ENCODE results near the gene KAZN.

Gene KAZN

DNA sequence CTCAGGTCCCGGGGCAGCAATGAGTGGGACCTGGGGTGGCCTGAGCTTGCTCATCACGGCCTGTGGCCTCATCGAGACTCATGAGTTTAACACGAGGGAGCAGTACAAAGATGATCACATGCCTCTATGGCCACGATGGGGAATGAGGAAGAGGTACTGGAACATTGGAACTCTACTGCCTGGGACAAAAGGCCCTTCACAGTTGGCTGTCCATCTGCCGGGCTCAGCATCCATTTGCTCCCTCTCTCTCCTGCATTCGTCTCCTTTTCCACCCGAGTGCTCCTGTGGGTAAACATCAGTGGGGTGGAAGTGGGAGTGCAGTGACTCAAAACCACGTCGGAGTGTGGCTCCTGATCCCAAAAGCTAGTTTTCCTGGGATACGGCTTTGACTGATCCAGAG is 124.9 kb downstream of the KAZN start:
- FAIRE-seq, result no peak

DNA sequence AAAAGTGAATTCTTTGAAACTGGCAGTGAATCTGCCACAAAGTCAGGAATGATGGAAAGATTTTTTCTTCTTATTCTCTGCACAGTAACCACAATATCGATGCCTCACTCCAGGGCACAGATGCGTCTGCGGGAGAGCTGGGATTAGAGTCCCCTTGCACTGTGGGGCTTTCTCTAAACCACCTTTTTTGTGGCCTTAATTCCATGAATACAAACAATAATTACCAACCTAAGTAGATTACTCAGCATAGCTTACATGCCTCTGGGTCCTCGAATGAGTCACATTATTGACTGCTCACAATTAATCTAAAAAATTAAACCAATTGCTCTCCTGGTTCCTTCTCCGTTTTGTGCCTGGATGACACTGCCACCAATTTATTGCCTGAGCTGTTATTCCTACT is 125.8 kb downstream of the KAZN start:
- FAIRE-seq, result no peak

DNA sequence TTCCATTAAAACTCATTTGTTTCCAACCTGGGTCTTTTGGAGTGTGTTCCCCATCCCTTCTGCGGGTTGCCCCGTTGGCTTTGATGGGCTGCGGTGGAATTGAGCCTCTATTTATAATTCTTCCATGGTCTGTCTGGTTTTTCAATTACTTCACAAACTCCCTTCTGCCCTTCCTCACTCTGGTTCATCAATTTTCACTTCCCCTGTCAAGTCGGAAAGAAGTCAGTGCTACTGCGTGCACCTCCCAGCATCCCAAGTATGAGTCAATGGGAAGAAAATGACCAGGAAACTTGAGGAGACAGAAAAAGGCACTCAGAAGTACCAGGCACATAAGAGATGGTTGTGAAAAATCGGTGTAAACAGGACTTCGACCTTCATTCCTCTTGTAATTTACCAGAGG is 126.2 kb downstream of the KAZN start:
- FAIRE-seq, result no peak

DNA sequence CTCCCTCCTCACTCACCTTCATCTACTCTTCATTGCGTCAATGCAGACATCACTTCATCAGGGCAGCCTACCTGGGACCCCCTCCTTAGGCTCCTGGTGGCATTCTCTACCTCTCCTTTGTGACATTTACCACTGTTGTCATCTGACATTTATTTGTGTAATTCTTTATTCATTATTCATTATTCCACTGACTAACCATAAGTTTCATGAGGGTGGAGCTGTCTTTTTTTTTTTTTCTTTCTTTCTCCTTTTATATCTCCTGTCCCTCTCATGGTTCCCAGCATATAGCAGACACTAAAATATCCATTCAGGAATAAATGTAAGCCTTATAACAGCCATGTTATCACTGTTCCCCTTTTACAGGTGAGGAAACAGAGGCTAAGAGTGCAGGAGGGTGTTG is 126.8 kb downstream of the KAZN start:
- no peak for FAIRE-seq

DNA sequence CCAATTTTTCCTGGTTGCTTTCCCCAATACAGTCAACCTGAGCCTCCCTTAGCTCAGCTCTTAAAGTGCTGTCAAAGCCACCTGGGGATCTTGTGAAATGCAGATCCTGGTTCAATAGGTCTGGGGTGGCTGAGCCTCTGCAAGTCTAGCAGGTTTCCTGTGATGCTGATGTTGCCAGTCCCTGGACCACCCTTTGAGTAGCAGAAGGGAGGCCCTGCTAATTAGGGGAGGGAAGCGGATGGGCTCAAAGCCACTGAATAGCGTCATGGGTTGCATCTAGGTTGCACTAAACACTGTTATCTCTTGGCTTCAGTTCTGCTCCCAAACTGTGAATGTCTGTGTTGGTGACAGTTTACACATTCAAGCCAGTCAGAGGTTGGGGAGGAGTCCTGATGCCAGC is 127.2 kb downstream of the KAZN start:
- no peak for FAIRE-seq

- no peak for FAIRE-seq
Measured at GRCh38 chr1:14726606-14727005, 128.1 kb downstream of the KAZN start.

DNA sequence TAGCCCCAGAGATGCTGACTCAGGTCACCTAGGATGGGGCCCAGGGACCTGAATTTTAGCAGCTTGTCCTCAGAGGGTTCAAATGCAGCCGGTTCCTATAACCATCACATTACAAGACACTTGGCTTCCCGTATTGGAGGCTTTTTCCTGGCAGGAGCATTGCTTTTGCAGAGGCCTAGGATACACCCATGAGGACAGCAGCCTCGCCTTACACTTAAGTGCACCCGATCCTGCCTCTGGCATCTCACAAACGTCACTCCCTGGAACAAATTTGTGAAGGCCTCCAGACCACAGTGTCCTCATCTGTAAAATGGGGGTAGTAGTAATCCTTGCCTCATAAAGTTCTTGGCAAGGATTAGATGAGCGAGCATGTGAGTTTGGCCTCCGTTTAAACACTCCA is 130.0 kb downstream of the KAZN start:
- no peak for FAIRE-seq

DNA sequence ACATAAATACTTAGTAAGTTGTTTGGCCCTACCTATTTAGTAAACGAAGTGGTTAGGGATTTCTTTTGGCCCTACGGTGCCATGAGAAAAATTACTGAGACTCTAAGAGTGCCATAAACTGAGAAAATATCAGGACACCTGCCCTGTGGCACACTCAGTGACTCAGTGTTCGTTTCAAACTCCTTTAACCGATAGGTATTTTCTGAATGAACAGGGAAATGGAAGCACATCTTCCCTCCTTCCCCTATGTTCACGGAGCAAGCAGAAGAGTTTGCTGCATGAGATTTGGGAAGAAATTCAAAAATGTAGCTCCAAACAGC is 134.2 kb downstream of the KAZN start:
- no peak for FAIRE-seq

DNA sequence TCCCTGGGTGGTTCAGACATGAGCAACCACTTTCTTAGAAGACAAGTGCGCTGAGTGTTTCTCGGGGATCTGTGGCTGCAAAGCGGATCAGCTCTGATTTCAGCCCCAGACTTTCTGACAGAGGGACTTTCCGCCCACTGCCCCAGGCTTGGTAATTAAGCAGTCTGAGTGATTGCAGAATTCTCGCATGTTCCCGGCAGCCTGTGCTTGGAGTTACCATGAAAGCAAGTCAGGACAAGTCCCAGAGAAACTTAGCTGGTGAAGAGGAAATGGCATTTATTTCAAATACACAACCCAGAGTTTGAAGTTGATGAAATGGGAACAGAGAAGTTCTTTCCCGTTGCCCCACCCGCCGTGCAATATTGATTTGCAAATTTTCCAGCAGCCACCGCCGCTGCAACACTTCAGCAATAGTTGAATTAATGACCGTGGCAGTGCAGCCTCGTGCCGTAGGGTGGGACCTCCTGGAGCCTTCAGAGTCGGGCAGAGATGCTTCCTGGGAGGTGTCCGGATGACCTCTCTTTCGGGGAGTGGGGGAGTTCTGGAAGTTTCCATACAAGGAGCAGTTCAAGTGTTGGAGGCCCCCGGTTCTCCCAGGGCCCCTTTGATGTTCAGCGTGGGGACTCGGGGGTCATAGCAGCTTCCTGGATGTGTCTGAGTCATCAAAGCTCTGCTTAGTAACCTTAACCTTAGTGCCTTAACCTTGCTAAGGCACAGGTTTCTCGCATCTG is 134.7 kb downstream of the KAZN start:
- FAIRE-seq, result no peak

DNA sequence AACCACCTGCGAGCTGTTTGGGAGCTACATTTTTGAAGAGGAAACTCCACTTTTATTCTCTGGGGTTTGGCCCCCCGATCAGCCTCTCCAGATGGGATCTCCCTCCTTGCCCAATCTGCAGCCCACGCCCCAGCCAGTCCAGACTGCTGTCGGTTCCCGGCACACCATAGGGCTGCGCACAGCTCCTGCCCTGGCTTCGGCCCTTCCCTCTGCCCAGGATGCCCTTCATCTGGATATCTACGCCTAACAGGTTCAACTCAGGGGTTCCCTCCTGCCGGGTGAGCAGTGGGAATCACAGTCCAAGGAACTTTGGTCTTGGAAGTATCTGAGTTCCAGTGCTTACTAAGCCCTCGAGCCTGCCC is 135.3 kb downstream of the KAZN start:
- FAIRE-seq, result no peak

DNA sequence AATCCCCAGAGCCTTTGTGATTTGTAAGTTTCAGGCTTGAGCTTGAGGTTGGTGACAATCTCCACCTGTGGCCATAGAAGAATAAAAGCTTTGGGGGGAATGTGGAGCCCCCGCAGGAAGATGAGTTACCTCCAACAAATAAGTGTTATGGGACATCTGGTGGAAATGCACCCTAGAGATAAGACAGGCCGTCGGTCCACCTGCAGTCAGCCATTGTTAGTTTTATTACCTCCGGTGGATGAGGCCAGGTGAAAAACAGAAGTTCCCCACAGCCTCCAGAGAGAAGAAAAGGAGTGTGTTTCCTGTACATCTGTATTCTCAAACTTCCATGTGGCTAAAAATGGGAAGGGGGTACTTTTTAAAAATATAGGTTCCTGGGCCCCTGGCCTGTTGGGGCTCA is 137.4 kb downstream of the KAZN start:
- no peak for FAIRE-seq

DNA sequence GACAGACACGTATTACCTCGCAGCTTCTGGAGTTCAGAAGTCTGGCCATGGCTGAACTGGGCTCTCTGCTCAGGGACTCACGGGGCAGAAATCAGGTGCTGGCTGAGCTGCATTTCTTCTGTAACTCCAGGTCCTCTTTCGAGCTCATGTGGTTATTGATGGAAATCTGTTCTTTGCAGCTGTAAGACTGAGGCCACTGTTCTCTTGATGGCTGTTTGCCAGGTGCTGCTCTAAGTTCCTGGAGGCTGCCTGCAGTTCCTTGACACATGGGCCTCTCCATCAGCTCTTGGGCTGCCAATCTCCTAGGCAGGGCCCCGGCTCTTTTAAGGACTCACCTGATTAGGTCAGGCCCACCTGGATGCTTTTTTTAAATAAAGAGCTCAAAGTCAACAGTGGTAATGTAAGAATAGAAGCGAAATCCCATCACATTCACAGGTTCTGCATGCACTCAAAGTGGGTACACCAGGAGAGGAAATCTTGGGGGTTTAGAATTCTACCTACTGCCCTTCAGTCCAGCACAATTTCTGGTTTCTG is 139.1 kb downstream of the KAZN start:
- FAIRE-seq, result no peak

- no peak for FAIRE-seq
Measured at GRCh38 chr1:14738235-14738634, 139.8 kb downstream of the KAZN start.

- FAIRE-seq, result no peak
Measured at GRCh38 chr1:14738647-14739046, 140.2 kb downstream of the KAZN start.

DNA sequence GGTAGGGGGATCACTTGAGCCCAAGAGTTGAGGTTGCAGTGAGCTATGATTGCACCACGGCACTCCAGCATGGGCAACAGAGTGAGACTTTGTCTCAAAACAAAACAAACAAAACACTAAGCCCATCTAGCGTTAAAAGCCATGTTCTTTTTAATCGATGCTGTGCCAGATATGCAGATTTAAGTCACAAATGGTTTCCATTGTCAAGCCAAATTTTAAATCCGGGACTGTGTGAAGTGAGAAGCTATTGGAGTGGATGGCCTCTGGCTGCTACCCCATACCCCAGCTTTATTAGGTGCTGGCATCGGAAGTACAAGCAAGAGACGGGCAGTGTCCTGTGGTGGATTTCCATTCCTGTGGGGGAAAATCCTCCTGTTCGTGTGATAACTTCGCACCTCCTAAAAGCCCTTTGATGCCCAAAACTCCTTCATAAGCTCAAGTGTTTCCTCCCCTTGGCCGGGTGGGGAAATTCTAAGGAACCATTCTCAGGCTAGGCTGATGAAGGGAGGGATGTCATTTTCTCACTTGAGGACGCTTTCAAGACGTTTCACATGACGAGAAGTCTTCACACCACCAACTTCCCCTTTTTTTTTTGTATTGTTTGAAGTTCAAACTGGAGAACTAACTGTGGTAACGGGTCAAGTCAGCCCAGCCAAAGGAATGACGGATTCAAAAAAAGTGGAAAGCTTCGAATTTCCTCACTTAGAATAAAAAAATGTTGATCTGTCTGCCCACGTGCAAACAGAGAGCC is 140.8 kb downstream of the KAZN start:
- FAIRE-seq, result no peak

DNA sequence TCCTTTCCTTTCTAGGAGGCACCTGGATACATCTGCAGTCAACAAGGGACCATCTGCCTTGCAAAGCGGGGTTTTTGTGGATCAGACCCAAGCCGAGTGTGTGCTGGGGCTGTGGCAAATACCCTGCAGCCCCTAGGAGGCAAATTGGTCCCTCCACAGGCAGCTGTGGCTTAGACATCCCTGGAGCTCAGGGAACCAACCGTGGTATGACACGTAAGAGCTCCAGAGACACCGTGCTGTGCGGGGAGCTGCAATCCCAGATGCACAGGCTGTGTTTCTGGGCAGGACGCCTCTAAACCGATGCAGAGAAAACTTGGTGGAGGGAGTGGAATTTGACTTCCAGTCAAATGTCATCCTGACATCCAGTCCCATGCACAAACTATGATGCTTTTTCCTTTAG is 141.5 kb downstream of the KAZN start:
- no peak for FAIRE-seq

- no peak for FAIRE-seq
Measured at GRCh38 chr1:14741082-14741481, 142.6 kb downstream of the KAZN start.

GRCh38 chr1:14741532-14741931 is 143.0 kb downstream of the KAZN start:
- FAIRE-seq, result no peak

DNA sequence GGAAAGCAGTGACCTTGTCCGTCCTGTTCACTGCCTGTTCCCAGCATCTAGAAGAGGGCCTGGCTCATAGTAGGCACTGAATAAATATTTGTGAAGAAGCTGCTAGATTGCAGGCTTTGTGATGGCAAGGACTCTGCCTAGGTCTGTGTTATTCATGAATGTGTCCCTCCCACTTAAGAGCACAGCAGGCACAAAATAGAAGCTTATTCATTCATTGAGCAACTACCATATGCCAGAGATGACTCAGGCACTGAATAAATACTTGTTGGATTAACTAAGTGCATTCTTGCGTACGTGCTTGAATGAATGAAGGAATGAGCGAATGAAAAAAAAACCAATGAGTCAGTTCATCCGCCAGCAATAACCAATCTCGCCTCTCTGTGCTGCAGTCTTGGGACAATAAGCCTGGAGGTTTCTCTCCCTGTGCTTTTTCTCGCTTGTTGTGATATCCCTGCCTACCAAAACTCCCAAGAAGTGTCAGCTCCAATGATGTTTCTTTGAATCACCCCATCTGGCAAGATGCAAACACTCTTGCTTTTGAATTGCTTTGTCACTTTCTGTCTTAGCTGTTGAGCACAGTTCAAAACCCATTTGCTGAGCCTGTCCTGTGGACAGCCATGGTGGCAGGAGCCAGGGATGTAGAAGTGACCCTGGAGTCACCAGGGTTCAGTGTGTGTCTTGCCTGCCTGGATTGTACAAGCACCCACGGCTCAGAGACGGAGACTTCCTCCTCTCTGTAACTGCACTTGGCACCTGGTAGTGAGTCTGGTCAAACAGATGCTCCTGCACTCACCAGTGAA is 143.9 kb downstream of the KAZN start:
- no peak for FAIRE-seq

GRCh38 chr1:14743368-14743767 is 144.9 kb downstream of the KAZN start:
- FAIRE-seq, result no peak

- FAIRE-seq, result no peak
Measured at GRCh38 chr1:14745001-14745720, 146.7 kb downstream of the KAZN start.

DNA sequence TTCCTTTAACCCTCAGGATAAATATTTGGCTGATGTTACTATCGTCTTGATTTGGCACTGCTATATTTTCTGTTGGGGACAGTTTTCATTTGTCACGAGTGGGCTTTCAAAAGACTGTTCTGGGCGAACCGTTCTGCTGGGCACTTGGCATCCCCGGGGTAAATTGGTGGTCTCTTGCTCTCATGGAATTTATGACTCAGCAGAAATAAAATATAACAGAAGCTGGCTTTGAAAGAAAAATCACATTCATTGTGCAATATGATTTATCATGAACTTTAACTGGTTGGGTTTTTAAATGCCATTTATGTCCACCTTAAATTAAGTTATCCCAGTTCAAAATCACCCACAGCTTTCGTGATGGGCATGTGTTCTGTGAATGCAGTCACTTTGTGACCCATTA is 147.3 kb downstream of the KAZN start:
- FAIRE-seq, result no peak

DNA sequence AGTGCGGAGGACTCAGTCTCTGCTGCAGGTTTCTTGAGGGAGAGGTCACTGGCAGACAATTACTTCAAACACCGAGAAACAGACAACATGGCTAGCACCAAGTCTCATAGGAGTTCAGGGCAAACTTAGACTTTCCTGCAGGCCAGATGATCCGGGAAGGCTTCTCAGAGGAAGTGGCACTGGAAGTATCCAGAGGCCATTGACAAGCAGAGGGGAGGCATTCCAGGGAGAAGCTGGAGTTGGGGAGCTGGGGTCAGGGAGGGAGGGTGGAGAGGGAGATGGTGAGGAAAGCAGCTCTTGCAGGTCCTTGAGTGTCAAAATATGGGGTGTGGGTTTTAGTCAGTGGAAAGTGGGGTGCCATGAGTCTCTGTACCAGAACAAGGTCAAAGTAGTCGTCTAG is 147.9 kb downstream of the KAZN start:
- FAIRE-seq, result no peak
